Stimulated activated CD8-positive, alpha-beta memory T cell treated with anti-CD3 and anti-CD28 coated beads, Interleukin-15, amount 100 ng/mL, for 1 hour (primary cell): ENCODE data around the gene SH3BP4.

Experiments
- DNase-seq: peaks from one replicate; pipeline ENCODE4 v3.0.0-alpha.2; 2020; ENCODE audit warnings: low read depth

Gene SH3BP4

GRCh38 chr2:234967870-234968208, 16.0 kb downstream of the SH3BP4 start:
- no peak for DNase-seq

- no peak for DNase-seq
Observed at GRCh38 chr2:234968631-234969305, 17.0 kb downstream of the SH3BP4 start.

- DNase-seq, result no peak
Observed at GRCh38 chr2:234969306-234970098, 17.7 kb downstream of the SH3BP4 start.

- no peak for DNase-seq
Observed at GRCh38 chr2:234970099-234970440, 18.3 kb downstream of the SH3BP4 start.

GRCh38 chr2:234970477-234970882, 18.7 kb downstream of the SH3BP4 start:
- no peak for DNase-seq

- DNase-seq, result no peak
Observed at GRCh38 chr2:234971496-234971895, 19.7 kb downstream of the SH3BP4 start.

- DNase-seq, result no peak
Observed at GRCh38 chr2:234973008-234973407, 21.2 kb downstream of the SH3BP4 start.

GRCh38 chr2:234974501-234975385, 22.9 kb downstream of the SH3BP4 start:
- no peak for DNase-seq

- no peak for DNase-seq
Observed at GRCh38 chr2:234975611-234976010, 23.8 kb downstream of the SH3BP4 start.

- no peak for DNase-seq
Observed at GRCh38 chr2:234976479-234977227, 24.8 kb downstream of the SH3BP4 start.

GRCh38 chr2:234977228-234977679, 25.4 kb downstream of the SH3BP4 start:
- no peak for DNase-seq

- DNase-seq, result no peak
Observed at GRCh38 chr2:234978466-234979203, 26.8 kb downstream of the SH3BP4 start.

GRCh38 chr2:234979204-234980167, 27.7 kb downstream of the SH3BP4 start:
- no peak for DNase-seq

- DNase-seq, result no peak
Observed at GRCh38 chr2:234980451-234981187, 28.8 kb downstream of the SH3BP4 start.

- DNase-seq, result no peak
Observed at GRCh38 chr2:234981197-234982095, 29.6 kb downstream of the SH3BP4 start.

GRCh38 chr2:234982096-234982834, 30.4 kb downstream of the SH3BP4 start:
- DNase-seq, result no peak

GRCh38 chr2:234983011-234983726, 31.4 kb downstream of the SH3BP4 start:
- no peak for DNase-seq
